ENCODE data around the gene C1orf216. TPM values are rescaled to one million over a fixed set of nuclear protein-coding genes. Genes with fewer than 3 reads are reported as not detected.
A peak's percentile ranks its signal among the peaks of the same experiment; 100 is the strongest.
"Not testable (repeated sequence)": the region's sequence is repeated elsewhere in the genome, so short reads cannot be mapped to it uniquely, and the experiment has no call there.

The C1orf216 gene
- total and polyA plus RNA-seq, 2 donors (not counting 1 experiment from before 2014, with no cell fraction given): 19.8 to 24.9 TPM

- DNase-seq (ENCODE audit: low read depth in 2 of 2): no peak
- Histone ChIP-seq H3K4me2 (ENCODE audit: extremely low read depth, insufficient read depth, low read length) (peak overlapping the region; percentile 81), H3K9me3 (ENCODE audit: control insufficient read depth, insufficient read depth, low read depth, low read length) (no peaks in the 10 kb centered on the region), H4K20me1 (ENCODE audit: control insufficient read depth, extremely low read depth, insufficient read depth, low read length) (peaks cover 3% of the 10 kb centered on the region), H3K4me3 (replicated peaks in 1 of 4; ENCODE audit: control extremely low read depth in 1 of 4, insufficient read depth in 1 of 4, low read depth in 3 of 4, low read length in 4 of 4) (peak overlapping the region in 1 of 4 experiments; percentile 1), H2AFZ (ENCODE audit: low read length) (no peak overlapping the region), H3K4me1 (ENCODE audit: control insufficient read depth, extremely low read depth, insufficient read depth, low read length) (peaks cover 6% of the 10 kb centered on the region), H3K36me3 (ENCODE audit: control insufficient read depth, insufficient read depth, low read length) (peaks cover 15% of the 10 kb centered on the region), H3K9ac (ENCODE audit: insufficient read depth, low read length) (no peak overlapping the region), H3K27me3 (ENCODE audit: control insufficient read depth, insufficient read depth, low read length) (no peaks in the 10 kb centered on the region), H3K27ac (ENCODE audit: insufficient read depth, low read length) (no peak overlapping the region), H3K79me2 (ENCODE audit: control insufficient read depth, insufficient read depth, low read length) (peaks cover 36% of the 10 kb centered on the region)
- TF ChIP-seq CTCF (conservative IDR thresholded peaks at IDR 0.05 in 1 of 2, IDR thresholded peaks at IDR 0.05 in 1 of 2; ENCODE audit: low read depth in 1 of 2, low read length in 2 of 2): no peak
Observed at GRCh38 chr1:35714921-35715567, 3.6 kb downstream of the C1orf216 start.

- not testable (repeated sequence) for DNase-seq (ENCODE audit: low read depth in 2 of 2); H3K27me3 ChIP-seq (ENCODE audit: control insufficient read depth, insufficient read depth, low read length); H3K4me2 ChIP-seq (ENCODE audit: extremely low read depth, insufficient read depth, low read length); H3K4me3 ChIP-seq (replicated peaks in 1 of 4; ENCODE audit: control extremely low read depth in 1 of 4, insufficient read depth in 1 of 4, low read depth in 3 of 4, low read length in 4 of 4); H3K27ac ChIP-seq (ENCODE audit: insufficient read depth, low read length); H3K9me3 ChIP-seq (ENCODE audit: control insufficient read depth, insufficient read depth, low read depth, low read length); H2AFZ ChIP-seq (ENCODE audit: low read length); H3K4me1 ChIP-seq (ENCODE audit: control insufficient read depth, extremely low read depth, insufficient read depth, low read length); H3K9ac ChIP-seq (ENCODE audit: insufficient read depth, low read length); H4K20me1 ChIP-seq (ENCODE audit: control insufficient read depth, extremely low read depth, insufficient read depth, low read length)
- Histone ChIP-seq H3K79me2 (ENCODE audit: control insufficient read depth, insufficient read depth, low read length) (peaks cover 20% of the 10 kb centered on the region), H3K36me3 (ENCODE audit: control insufficient read depth, insufficient read depth, low read length) (peaks cover 13% of the 10 kb centered on the region)
Observed at GRCh38 chr1:35711098-35711497, 7.6 kb downstream of the C1orf216 start.

GRCh38 chr1:35708952-35709351, 9.7 kb downstream of the C1orf216 start:
- H3K27me3 ChIP-seq (ENCODE audit: control insufficient read depth, insufficient read depth, low read length): peaks cover 7% of the 10 kb centered on the region
- no peak overlapping the region for H3K4me3 ChIP-seq (replicated peaks in 1 of 4; ENCODE audit: control extremely low read depth in 1 of 4, insufficient read depth in 1 of 4, low read depth in 3 of 4, low read length in 4 of 4)
- H3K4me2 ChIP-seq (ENCODE audit: extremely low read depth, insufficient read depth, low read length): no peak overlapping the region
- no peak overlapping the region for H2AFZ ChIP-seq (ENCODE audit: low read length)
- no peaks in the 10 kb centered on the region for H3K4me1 ChIP-seq (ENCODE audit: control insufficient read depth, extremely low read depth, insufficient read depth, low read length)
- TF ChIP-seq EZH2 (IDR thresholded peaks at IDR 0.05; ENCODE audit: low read length, missing control alignments): no peak
- no peak for TF ChIP-seq CTCF (conservative IDR thresholded peaks at IDR 0.05 in 1 of 2, IDR thresholded peaks at IDR 0.05 in 1 of 2; ENCODE audit: low read depth in 1 of 2, low read length in 2 of 2)
- H3K9me3 ChIP-seq (ENCODE audit: control insufficient read depth, insufficient read depth, low read depth, low read length): no peaks in the 10 kb centered on the region
- H4K20me1 ChIP-seq (ENCODE audit: control insufficient read depth, extremely low read depth, insufficient read depth, low read length): no peaks in the 10 kb centered on the region
- H3K27ac ChIP-seq (ENCODE audit: insufficient read depth, low read length): no peak overlapping the region
- H3K9ac ChIP-seq (ENCODE audit: insufficient read depth, low read length): no peak overlapping the region
- no peak for DNase-seq (ENCODE audit: low read depth in 2 of 2)
- peaks cover under 1% of the 10 kb centered on the region for H3K79me2 ChIP-seq (ENCODE audit: control insufficient read depth, insufficient read depth, low read length)
- peaks cover under 1% of the 10 kb centered on the region for H3K36me3 ChIP-seq (ENCODE audit: control insufficient read depth, insufficient read depth, low read length)
